Effector CD8-positive, alpha-beta T cell (primary cell): ENCODE data around the gene RRAS2.
"Not testable (repeated sequence)": the region's sequence is repeated elsewhere in the genome, so short reads cannot be mapped to it uniquely, and the experiment has no call there.

Experiments
- DNase-seq: peaks from one replicate; lab custom pipeline; 2025; lab: John Stamatoyannopoulos, UW

RRAS2 gene

GRCh38 chr11:14258221-14258935 is 100.6 kb downstream of the RRAS2 start:
- no peak for DNase-seq

GRCh38 chr11:14255238-14255534 is 103.8 kb downstream of the RRAS2 start:
- DNase-seq = no peak

GRCh38 chr11:14254533-14255237 is 104.3 kb downstream of the RRAS2 start:
- no peak for DNase-seq

GRCh38 chr11:14253840-14254239 is 105.1 kb downstream of the RRAS2 start:
- no peak for DNase-seq

GRCh38 chr11:14253421-14253820 is 105.6 kb downstream of the RRAS2 start:
- no peak for DNase-seq

- not testable (repeated sequence) for DNase-seq
These were observed 106.5 kb downstream of the RRAS2 start for GRCh38 chr11:14252501-14252900.

GRCh38 chr11:14251754-14252153 is 107.2 kb downstream of the RRAS2 start:
- no peak for DNase-seq

GRCh38 chr11:14249121-14249963 is 109.6 kb downstream of the RRAS2 start:
- peak; percentile 61 for DNase-seq

- no peak for DNase-seq
These were observed 110.4 kb downstream of the RRAS2 start for GRCh38 chr11:14248580-14248981.

- DNase-seq = no peak
These were observed 113.5 kb downstream of the RRAS2 start for GRCh38 chr11:14245444-14245843.

GRCh38 chr11:14244926-14245325 is 114.1 kb downstream of the RRAS2 start:
- DNase-seq = no peak

GRCh38 chr11:14242733-14243132 is 116.2 kb downstream of the RRAS2 start:
- no peak for DNase-seq

GRCh38 chr11:14242187-14242586 is 116.8 kb downstream of the RRAS2 start:
- DNase-seq = no peak

GRCh38 chr11:14240951-14241350 is 118.0 kb downstream of the RRAS2 start:
- DNase-seq = no peak

GRCh38 chr11:14240221-14240620 is 118.8 kb downstream of the RRAS2 start:
- no peak for DNase-seq

- DNase-seq = no peak
These were observed 121.5 kb downstream of the RRAS2 start for GRCh38 chr11:14237444-14237961.

- no peak for DNase-seq
These were observed 123.3 kb downstream of the RRAS2 start for GRCh38 chr11:14235701-14236100.

- DNase-seq = no peak
These were observed 124.5 kb downstream of the RRAS2 start for GRCh38 chr11:14234446-14234845.

GRCh38 chr11:14232652-14233051 is 126.3 kb downstream of the RRAS2 start:
- DNase-seq = no peak

GRCh38 chr11:14230407-14230806 is 128.6 kb downstream of the RRAS2 start:
- no peak for DNase-seq

- DNase-seq = no peak
These were observed 129.5 kb downstream of the RRAS2 start for GRCh38 chr11:14229472-14229871.

- no peak for DNase-seq
These were observed 130.6 kb downstream of the RRAS2 start for GRCh38 chr11:14228356-14228755.
